Activated naive CD4-positive, alpha-beta T cell treated with anti-CD3 and anti-CD28 coated beads for 36 hours (primary cell): ENCODE results near the gene WIF1. TPM values are rescaled to one million over a fixed set of nuclear protein-coding genes. Genes with fewer than 3 reads are reported as not detected.

Experiments used
- CTCF ChIA-PET: fragments of 350-600 bp; sonication (Branson Sonifier 250); formaldehyde crosslinking; loops from one replicate; lab custom pipeline; 2021; ENCODE audit warnings: antibody characterized with exemption; lab: Charles Lee
- DNase-seq: peaks from one replicate; pipeline ENCODE4 v3.0.0-alpha.2; 2020
- H3K27ac Mint-ChIP-seq: one replicate; pipeline ENCODE4 v1.8.0; 2021; ENCODE audit warnings: mild to moderate bottlenecking, mixed read lengths
- H3K27me3 Mint-ChIP-seq: one replicate; pipeline ENCODE4 v1.8.0; 2021; ENCODE audit warnings: low read depth, mixed read lengths
- H3K36me3 Mint-ChIP-seq: one replicate; pipeline ENCODE4 v1.8.0; 2021; ENCODE audit warnings: low read depth, mixed read lengths
- H3K4me1 Mint-ChIP-seq: one replicate; pipeline ENCODE4 v1.8.0; 2021; ENCODE audit warnings: low read depth, mixed read lengths
- H3K4me3 Mint-ChIP-seq: one replicate; pipeline ENCODE4 v1.8.0; 2021; ENCODE audit warnings: mild to moderate bottlenecking, moderate library complexity, mixed read lengths
- H3K9me3 Mint-ChIP-seq: one replicate; pipeline ENCODE4 v1.8.0; 2021; ENCODE audit warnings: mixed read lengths
- intact Hi-C: fragments of 100-400 bp; cut with micrococcal nuclease; formaldehyde crosslinking; loops from one replicate; pipeline ENCODE4 v1.15.1; 2023
- total RNA-seq, 2 experiments: library from RNA; stranded (reverse); gene quantifications; one replicate each; pipeline ENCODE4 v1.2.3, GENCODE V29; 2021

Gene WIF1
- total RNA-seq, 2 experiments from 2014 or later, result 0.20 TPM; not detected in 1

- peaks cover 8% of the 10 kb centered on the region for H3K27me3 Mint-ChIP-seq
- H3K4me3 Mint-ChIP-seq, result no peak overlapping the region
- no peak overlapping the region for H3K27ac Mint-ChIP-seq
- no peaks in the 10 kb centered on the region for H3K9me3 Mint-ChIP-seq
- H3K36me3 Mint-ChIP-seq, result no peaks in the 10 kb centered on the region
- no peak for DNase-seq
- peaks cover 16% of the 10 kb centered on the region for H3K4me1 Mint-ChIP-seq
- intact Hi-C loops, result no loop called here
- CTCF ChIA-PET, result no interaction called here
Observed at GRCh38 chr12:65152596-65152995, 31.5 kb upstream of the WIF1 start.

- no peaks in the 10 kb centered on the region for H3K9me3 Mint-ChIP-seq
- DNase-seq, result no peak
- no peaks in the 10 kb centered on the region for H3K36me3 Mint-ChIP-seq
- intact Hi-C loops, result no loop called here
- H3K27ac Mint-ChIP-seq, result no peak overlapping the region
- H3K27me3 Mint-ChIP-seq, result peaks cover 8% of the 10 kb centered on the region
- H3K4me3 Mint-ChIP-seq, result no peak overlapping the region
- CTCF ChIA-PET, result no interaction called here
- peaks cover 16% of the 10 kb centered on the region for H3K4me1 Mint-ChIP-seq
Observed at GRCh38 chr12:65152012-65152411, 30.9 kb upstream of the WIF1 start.

GRCh38 chr12:65147312-65147905 lies 26.3 kb upstream of the WIF1 start:
- H3K27me3 Mint-ChIP-seq, result peaks cover 25% of the 10 kb centered on the region
- no peak for DNase-seq
- H3K27ac Mint-ChIP-seq, result no peak overlapping the region
- H3K4me3 Mint-ChIP-seq, result no peak overlapping the region
- intact Hi-C loops, result no loop called here
- H3K4me1 Mint-ChIP-seq, result no peaks in the 10 kb centered on the region
- no peaks in the 10 kb centered on the region for H3K36me3 Mint-ChIP-seq
- CTCF ChIA-PET, result interaction anchor here (0.8 kb wide), 1 partner anchor 85 kb away, joined by 3 read pairs; no protein-coding TSS in a partner anchor
- H3K9me3 Mint-ChIP-seq, result no peaks in the 10 kb centered on the region

GRCh38 chr12:65140738-65141137 lies 19.6 kb upstream of the WIF1 start:
- Mint-ChIP-seq H3K4me1 (no peaks in the 10 kb centered on the region), H3K36me3 (no peaks in the 10 kb centered on the region), H3K4me3 (no peak overlapping the region), H3K27ac (no peak overlapping the region), H3K27me3 (peaks cover 24% of the 10 kb centered on the region), H3K9me3 (peaks cover 5% of the 10 kb centered on the region)
- intact Hi-C loops, result no loop called here
- CTCF ChIA-PET, result interaction anchor here (0.7 to 1.4 kb wide), 2 partner anchors 15 to 18 kb away, joined by 3 read pairs; no protein-coding TSS in a partner anchor
- no peak for DNase-seq

GRCh38 chr12:65139389-65139788 lies 18.3 kb upstream of the WIF1 start:
- H3K27me3 Mint-ChIP-seq, result peaks cover 13% of the 10 kb centered on the region
- DNase-seq, result no peak
- H3K9me3 Mint-ChIP-seq, result peaks cover 6% of the 10 kb centered on the region
- intact Hi-C loops, result no loop called here
- CTCF ChIA-PET, result interaction anchor here (0.6 to 1.4 kb wide), 3 partner anchors 16 to 252 kb away, joined by 3 to 4 read pairs (median 3); no protein-coding TSS in a partner anchor
- no peaks in the 10 kb centered on the region for H3K4me1 Mint-ChIP-seq
- H3K27ac Mint-ChIP-seq, result no peak overlapping the region
- no peak overlapping the region for H3K4me3 Mint-ChIP-seq
- H3K36me3 Mint-ChIP-seq, result no peaks in the 10 kb centered on the region

GRCh38 chr12:65133879-65134278 lies 12.8 kb upstream of the WIF1 start:
- Mint-ChIP-seq H3K4me3 (no peak overlapping the region), H3K36me3 (no peaks in the 10 kb centered on the region), H3K4me1 (no peaks in the 10 kb centered on the region), H3K27me3 (peaks cover 9% of the 10 kb centered on the region), H3K27ac (no peak overlapping the region), H3K9me3 (peaks cover 6% of the 10 kb centered on the region)
- intact Hi-C loops, result no loop called here
- CTCF ChIA-PET, result interaction anchor here (0.7 kb wide), 1 partner anchor 78 kb away, joined by 4 read pairs; no protein-coding TSS in a partner anchor
- DNase-seq, result no peak

GRCh38 chr12:65126482-65126881 lies 5.4 kb upstream of the WIF1 start:
- H3K27ac Mint-ChIP-seq, result no peak overlapping the region
- H3K27me3 Mint-ChIP-seq, result peaks cover 16% of the 10 kb centered on the region
- no peak overlapping the region for H3K4me3 Mint-ChIP-seq
- CTCF ChIA-PET, result no interaction called here
- intact Hi-C loops, result no loop called here
- no peaks in the 10 kb centered on the region for H3K36me3 Mint-ChIP-seq
- no peak for DNase-seq
- peaks cover 3% of the 10 kb centered on the region for H3K4me1 Mint-ChIP-seq
- H3K9me3 Mint-ChIP-seq, result no peaks in the 10 kb centered on the region

GRCh38 chr12:65125975-65126374 lies 4.9 kb upstream of the WIF1 start:
- H3K4me3 Mint-ChIP-seq, result no peak overlapping the region
- H3K27ac Mint-ChIP-seq, result no peak overlapping the region
- H3K9me3 Mint-ChIP-seq, result no peaks in the 10 kb centered on the region
- no peaks in the 10 kb centered on the region for H3K36me3 Mint-ChIP-seq
- CTCF ChIA-PET, result no interaction called here
- peaks cover 12% of the 10 kb centered on the region for H3K27me3 Mint-ChIP-seq
- H3K4me1 Mint-ChIP-seq, result peaks cover 3% of the 10 kb centered on the region
- DNase-seq, result no peak
- intact Hi-C loops, result no loop called here

- Mint-ChIP-seq H3K4me1 (peaks cover 3% of the 10 kb centered on the region), H3K4me3 (no peak overlapping the region), H3K9me3 (no peaks in the 10 kb centered on the region), H3K36me3 (no peaks in the 10 kb centered on the region), H3K27me3 (peaks cover 19% of the 10 kb centered on the region), H3K27ac (no peak overlapping the region)
- DNase-seq, result no peak
- intact Hi-C loops, result no loop called here
- CTCF ChIA-PET, result interaction anchor here (0.6 kb wide), 1 partner anchor 329 kb away, joined by 4 read pairs; no protein-coding TSS in a partner anchor
Observed at GRCh38 chr12:65125247-65125646, 4.1 kb upstream of the WIF1 start.

GRCh38 chr12:65123435-65124063 lies 2.4 kb upstream of the WIF1 start:
- intact Hi-C loops, result loop anchor here (1.0 to 5.0 kb wide), 6 partner anchors 47 to 327 kb away; no protein-coding TSS in a partner anchor
- DNase-seq, result peak; percentile 48
- H3K36me3 Mint-ChIP-seq, result no peaks in the 10 kb centered on the region

GRCh38 chr12:65122703-65123102 lies 1.6 kb upstream of the WIF1 start:
- H3K27me3 Mint-ChIP-seq, result peaks cover 24% of the 10 kb centered on the region

More at GRCh38 chr12:65123435-65124063, 2.4 kb upstream of the WIF1 start:
- Mint-ChIP-seq H3K27me3 (peaks cover 22% of the 10 kb centered on the region), H3K4me3 (no peak overlapping the region), H3K9me3 (no peaks in the 10 kb centered on the region), H3K4me1 (peaks cover 3% of the 10 kb centered on the region), H3K27ac (no peak overlapping the region)
- CTCF ChIA-PET, result interaction anchor here (0.6 to 2.1 kb wide), 15 partner anchors 11 to 796 kb away, joined by 3 to 9 read pairs (median 3); no protein-coding TSS in a partner anchor

GRCh38 chr12:65121956-65122469 lies 908 bp upstream of the WIF1 start:
- Mint-ChIP-seq H3K4me1 (peaks cover 3% of the 10 kb centered on the region), H3K36me3 (no peaks in the 10 kb centered on the region), H3K27me3 (peaks cover 24% of the 10 kb centered on the region), H3K4me3 (peak overlapping the region; percentile 41), H3K9me3 (no peaks in the 10 kb centered on the region), H3K27ac (no peak overlapping the region)
- intact Hi-C loops, result loop anchor here (2.0 to 5.0 kb wide), 2 partner anchors 49 to 160 kb away; no protein-coding TSS in a partner anchor
- DNase-seq, result no peak
- CTCF ChIA-PET, result interaction anchor here (0.9 to 1.5 kb wide), 3 partner anchors 9 to 231 kb away, joined by 3 read pairs; partner anchors contain the start of gene LEMD3

More at GRCh38 chr12:65122703-65123102, 1.6 kb upstream of the WIF1 start:
- Mint-ChIP-seq H3K4me1 (peaks cover 3% of the 10 kb centered on the region), H3K36me3 (no peaks in the 10 kb centered on the region), H3K27ac (no peak overlapping the region), H3K9me3 (no peaks in the 10 kb centered on the region), H3K4me3 (no peak overlapping the region)
- DNase-seq, result no peak
- CTCF ChIA-PET, result interaction anchor here (0.6 to 2.1 kb wide), 15 partner anchors 12 to 328 kb away, joined by 3 to 9 read pairs (median 3); partner anchors contain the start of gene LEMD3
- intact Hi-C loops, result loop anchor here (1.0 to 5.0 kb wide), 6 partner anchors 48 to 326 kb away; no protein-coding TSS in a partner anchor
